Esophagus squamous epithelium (tissue), 4 donors: Measurements from ENCODE around the gene PRDM10.

Experiments used
- POLR2A ChIP-seq, 4 donors: fragments of 450-650 bp; IDR thresholded peaks; one replicate each; pipeline ENCODE4 v1.6.1; 2017; ENCODE audit warnings: antibody characterized with exemption in 4 of 4, mild to moderate bottlenecking in 4 of 4, moderate library complexity in 3 of 4
- TF ChIP-seq, protein P1 (sequence below), 6 experiments: fragments of 450-650 bp in 4 of 6; fragments of 200-600 bp in 2 of 6; sonication (generic) in 2 of 6; IDR thresholded peaks; one replicate each; pipeline ENCODE4 v1.5.1; 2016 to 2019; ENCODE audit warnings: antibody characterized with exemption in 6 of 6, mild to moderate bottlenecking in 4 of 6, moderate library complexity in 4 of 6

DNA sequence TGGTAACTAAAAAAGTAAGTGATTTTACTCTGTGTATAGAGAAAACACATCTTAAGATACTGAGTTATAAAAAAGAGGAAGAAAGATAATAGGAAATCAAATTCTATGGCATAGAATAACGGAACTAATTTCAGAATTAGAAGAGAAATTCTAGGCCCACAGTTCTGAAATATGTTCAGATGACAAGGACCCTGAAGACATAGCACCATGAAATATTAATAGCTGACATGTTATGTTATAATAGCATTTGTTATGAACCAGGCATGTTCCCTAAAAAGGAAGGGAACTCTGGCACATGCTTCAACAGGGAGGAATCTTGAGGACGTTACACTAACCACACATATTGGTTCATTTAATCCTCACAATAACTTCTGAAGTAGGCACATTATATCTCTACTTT, 32.7 kb downstream of the PRDM10 start:
- TF ChIP-seq, protein P1, sequence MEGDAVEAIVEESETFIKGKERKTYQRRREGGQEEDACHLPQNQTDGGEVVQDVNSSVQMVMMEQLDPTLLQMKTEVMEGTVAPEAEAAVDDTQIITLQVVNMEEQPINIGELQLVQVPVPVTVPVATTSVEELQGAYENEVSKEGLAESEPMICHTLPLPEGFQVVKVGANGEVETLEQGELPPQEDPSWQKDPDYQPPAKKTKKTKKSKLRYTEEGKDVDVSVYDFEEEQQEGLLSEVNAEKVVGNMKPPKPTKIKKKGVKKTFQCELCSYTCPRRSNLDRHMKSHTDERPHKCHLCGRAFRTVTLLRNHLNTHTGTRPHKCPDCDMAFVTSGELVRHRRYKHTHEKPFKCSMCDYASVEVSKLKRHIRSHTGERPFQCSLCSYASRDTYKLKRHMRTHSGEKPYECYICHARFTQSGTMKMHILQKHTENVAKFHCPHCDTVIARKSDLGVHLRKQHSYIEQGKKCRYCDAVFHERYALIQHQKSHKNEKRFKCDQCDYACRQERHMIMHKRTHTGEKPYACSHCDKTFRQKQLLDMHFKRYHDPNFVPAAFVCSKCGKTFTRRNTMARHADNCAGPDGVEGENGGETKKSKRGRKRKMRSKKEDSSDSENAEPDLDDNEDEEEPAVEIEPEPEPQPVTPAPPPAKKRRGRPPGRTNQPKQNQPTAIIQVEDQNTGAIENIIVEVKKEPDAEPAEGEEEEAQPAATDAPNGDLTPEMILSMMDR (IDR thresholded peaks at IDR 0.05), result no peak
- no peak for TF ChIP-seq POLR2A (IDR thresholded peaks at IDR 0.05)
